Measurements from ENCODE around the gene XYLT1.

Gene XYLT1

GRCh38 chr16:17277981-17278381 is 192.8 kb downstream of the XYLT1 start:
- ATAC-seq = peak; percentile 68
- TF ChIP-seq CSRNP3 (CRISPR knock-in tag; IDR thresholded peaks at IDR 0.05) (no peak), BACH2 (CRISPR knock-in tag; IDR thresholded peaks at IDR 0.05; ENCODE audit: borderline replicate concordance) (no peak), TCF4 (CRISPR knock-in tag; IDR thresholded peaks at IDR 0.05; ENCODE audit: borderline replicate concordance) (no peak), ARNTL (CRISPR knock-in tag; IDR thresholded peaks at IDR 0.05; ENCODE audit: borderline replicate concordance, low read depth) (no peak), RARB (CRISPR knock-in tag; IDR thresholded peaks at IDR 0.05) (no peak), ISL1 (CRISPR knock-in tag; IDR thresholded peaks at IDR 0.05) (no peak), TOX (CRISPR knock-in tag; IDR thresholded peaks at IDR 0.05; ENCODE audit: borderline replicate concordance) (no peak), SNAI2 (CRISPR knock-in tag; IDR thresholded peaks at IDR 0.05) (no peak), ZFP30 (CRISPR knock-in tag; IDR thresholded peaks at IDR 0.05) (no peak), OSR1 (CRISPR knock-in tag; IDR thresholded peaks at IDR 0.05) (no peak), ESRRG (CRISPR knock-in tag; IDR thresholded peaks at IDR 0.05) (no peak), ZNF70 (CRISPR knock-in tag; IDR thresholded peaks at IDR 0.05) (no peak), GLIS3 (CRISPR knock-in tag; IDR thresholded peaks at IDR 0.05) (no peak), ZNF565 (CRISPR knock-in tag; conservative IDR thresholded peaks at IDR 0.05; ENCODE audit: low read depth) (no peak), ZC3H10 (CRISPR knock-in tag; IDR thresholded peaks at IDR 0.05) (no peak), TSHZ2 (CRISPR knock-in tag; IDR thresholded peaks at IDR 0.05) (no peak)

GRCh38 chr16:17276610-17277009 is 194.2 kb downstream of the XYLT1 start:
- no peak for TF ChIP-seq PATZ1 (CRISPR knock-in tag; IDR thresholded peaks at IDR 0.05; ENCODE audit: borderline replicate concordance)
- no peak for TF ChIP-seq TOX (CRISPR knock-in tag; IDR thresholded peaks at IDR 0.05; ENCODE audit: borderline replicate concordance)
- TF ChIP-seq ISL1 (CRISPR knock-in tag; IDR thresholded peaks at IDR 0.05) = no peak
- TF ChIP-seq TSHZ2 (CRISPR knock-in tag; IDR thresholded peaks at IDR 0.05) = no peak
- no peak for TF ChIP-seq OSR1 (CRISPR knock-in tag; IDR thresholded peaks at IDR 0.05)
- TF ChIP-seq PPARA (CRISPR knock-in tag; IDR thresholded peaks at IDR 0.05; ENCODE audit: borderline replicate concordance) = no peak
- TF ChIP-seq ZFP30 (CRISPR knock-in tag; IDR thresholded peaks at IDR 0.05) = no peak
- TF ChIP-seq SNAI2 (CRISPR knock-in tag; IDR thresholded peaks at IDR 0.05) = no peak
- TF ChIP-seq CSDC2 (CRISPR knock-in tag; IDR thresholded peaks at IDR 0.05) = no peak
- TF ChIP-seq ARNTL (CRISPR knock-in tag; IDR thresholded peaks at IDR 0.05; ENCODE audit: borderline replicate concordance, low read depth) = no peak
- TF ChIP-seq CSRNP3 (CRISPR knock-in tag; IDR thresholded peaks at IDR 0.05) = no peak
- no peak for TF ChIP-seq CREB5 (CRISPR knock-in tag; IDR thresholded peaks at IDR 0.05; ENCODE audit: low read depth)
- no peak for TF ChIP-seq TCF4 (CRISPR knock-in tag; IDR thresholded peaks at IDR 0.05; ENCODE audit: borderline replicate concordance)
- no peak for TF ChIP-seq GLIS3 (CRISPR knock-in tag; IDR thresholded peaks at IDR 0.05)
- no peak for TF ChIP-seq ESRRG (CRISPR knock-in tag; IDR thresholded peaks at IDR 0.05)
- TF ChIP-seq ZFP3 (CRISPR knock-in tag; IDR thresholded peaks at IDR 0.05) = no peak
- no peak for TF ChIP-seq RARB (CRISPR knock-in tag; IDR thresholded peaks at IDR 0.05)
- TF ChIP-seq ZNF565 (CRISPR knock-in tag; conservative IDR thresholded peaks at IDR 0.05; ENCODE audit: low read depth) = no peak
- no peak for TF ChIP-seq BACH2 (CRISPR knock-in tag; IDR thresholded peaks at IDR 0.05; ENCODE audit: borderline replicate concordance)
- no peak for TF ChIP-seq ZNF8 (CRISPR knock-in tag; IDR thresholded peaks at IDR 0.05)
- no peak for ATAC-seq
